Upper lobe of left lung (tissue), 6 donors: ENCODE data around the gene PIK3CD. TPM values are rescaled to one million over a fixed set of nuclear protein-coding genes. Genes with fewer than 3 reads are reported as not detected.
A peak's percentile ranks its signal among the peaks of the same experiment; 100 is the strongest.

Source experiments
- ATAC-seq, 2 donors: fragments of 200-7000 bp; cut with Tn5 transposase; one replicate each; pipeline ENCODE4 v1.9.1; 2022; ENCODE audit warnings: mild to moderate bottlenecking in 2 of 2, moderate library complexity in 2 of 2; ENCODE audit not compliant: low FRiP score in 2 of 2
- DNase-seq, 2 donors: peaks; one replicate each; pipeline ENCODE4 v3.0.0-alpha.2; 2019 to 2020
- H3K27ac ChIP-seq, 4 donors: fragments of 200-600 bp; sonication (generic); one replicate each; pipeline ENCODE4 v1.5.1; 2016 to 2019
- H3K27me3 ChIP-seq, 4 donors: fragments of 200-600 bp; sonication (generic); one replicate each; pipeline ENCODE4 v1.5.1; 2017 to 2019
- H3K36me3 ChIP-seq, 4 donors: fragments of 200-600 bp; sonication (generic); one replicate each; pipeline ENCODE4 v1.5.1; 2016 to 2019
- H3K4me1 ChIP-seq, 4 donors: fragments of 200-600 bp; sonication (generic); one replicate each; pipeline ENCODE4 v1.5.1; 2018 to 2019
- H3K4me3 ChIP-seq, 4 donors: fragments of 200-600 bp; sonication (generic); one replicate each; pipeline ENCODE4 v1.5.1; 2017 to 2019; ENCODE audit warnings: mild to moderate bottlenecking in 2 of 4, moderate library complexity in 1 of 4
- H3K9me3 ChIP-seq, 4 donors: fragments of 200-600 bp; sonication (generic); one replicate each; pipeline ENCODE4 v1.5.1; 2018 to 2019
- CTCF ChIP-seq, 6 experiments: fragments of 450-650 bp in 4 of 6; fragments of 200-600 bp in 2 of 6; sonication (generic) in 2 of 6; IDR thresholded peaks; one replicate each; pipeline ENCODE4 v1.5.1; 2016 to 2019; ENCODE audit warnings: antibody characterized with exemption in 6 of 6
- EP300 ChIP-seq, 4 donors: sonication (generic); formaldehyde crosslinking; IDR thresholded peaks; one replicate each; pipeline ENCODE4 v1.5.1; 2017; ENCODE audit warnings: antibody characterized with exemption in 4 of 4, control low read depth in 2 of 4
- POLR2A ChIP-seq, 4 donors: fragments of 450-650 bp; IDR thresholded peaks; one replicate each; pipeline ENCODE4 v1.5.1; 2016 to 2017; ENCODE audit warnings: antibody characterized with exemption in 4 of 4, mild to moderate bottlenecking in 2 of 4
- POLR2AphosphoS5 ChIP-seq, 2 donors: sonication (generic); formaldehyde crosslinking; IDR thresholded peaks; one replicate each; pipeline ENCODE4 v1.5.1; 2017; ENCODE audit warnings: antibody characterized with exemption in 2 of 2
- WGBS, 2 donors: methylation state at CpG; one replicate each; pipeline ENCODE4 v1.1.5; 2017 to 2018; 5-methylcytosine and 5-hydroxymethylcytosine counted together
- total RNA-seq, 6 donors: library from RNA; depleted of rRNA in 4 of 6; stranded (reverse); fragments of >200 nt in 4 of 6; gene quantifications; one replicate each; pipeline versions ENCODE4 v1.1.0 to v1.2.1, GENCODE V29; 2016 to 2021
- donor health status: DM: no; HTN: no; CAD: no; lungs with moderate emphysema.
- donor health status: DM: no; HTN: yes; CAD: no; lungs with severe emphysema.

The PIK3CD gene
- total RNA-seq, 6 donors from 2014 or later, result 19.0 to 56.6 (median 24.2) TPM

GRCh38 chr1:9680828-9681227 is 29.3 kb downstream of the PIK3CD start:
- Histone ChIP-seq H3K27ac (no peak overlapping the region), H3K9me3 (no peaks in the 10 kb centered on the region), H3K4me1 (peaks cover 0 to 4% (median 2%) of the 10 kb centered on the region in 4 donors), H3K4me3 (no peak overlapping the region), H3K27me3 (no peaks in the 10 kb centered on the region), H3K36me3 (no peaks in the 10 kb centered on the region)
- ATAC-seq, result no peak
- TF ChIP-seq POLR2AphosphoS5 (IDR thresholded peaks at IDR 0.05) (no peak), POLR2A (IDR thresholded peaks at IDR 0.05) (no peak), EP300 (IDR thresholded peaks at IDR 0.05) (no peak), CTCF (IDR thresholded peaks at IDR 0.05) (no peak)
- no peak for DNase-seq
- 78 to 92% methylated on average over 2 to 6 of the region's 6 CpGs for WGBS, 2 donors

- no peaks in the 10 kb centered on the region for H3K9me3 ChIP-seq
- WGBS, 2 donors, result 94 to 100% methylated on average over 1 of the region's 1 CpG
- no peak overlapping the region for H3K4me3 ChIP-seq
- ATAC-seq (no peak), DNase-seq (no peak)
- no peaks in the 10 kb centered on the region for H3K27me3 ChIP-seq
- TF ChIP-seq POLR2AphosphoS5 (IDR thresholded peaks at IDR 0.05), result no peak
- no peak for TF ChIP-seq CTCF (IDR thresholded peaks at IDR 0.05)
- no peak for TF ChIP-seq POLR2A (IDR thresholded peaks at IDR 0.05)
- TF ChIP-seq EP300 (IDR thresholded peaks at IDR 0.05), result no peak
- peaks cover 19 to 33% (median 30%) of the 10 kb centered on the region in 4 donors for H3K4me1 ChIP-seq
- H3K36me3 ChIP-seq, result no peaks in the 10 kb centered on the region
- H3K27ac ChIP-seq, result no peak overlapping the region
These were observed 33.3 kb downstream of the PIK3CD start for GRCh38 chr1:9684801-9685200.

- WGBS, 2 donors, result 0 to 2% methylated on average over 4 to 26 of the region's 42 CpGs
- TF ChIP-seq POLR2AphosphoS5 (IDR thresholded peaks at IDR 0.05), result peak in 1 of 2 donors; percentile 3
- peak in 1 of 6 experiments; percentile 20 for TF ChIP-seq CTCF (IDR thresholded peaks at IDR 0.05)
- no peak for TF ChIP-seq EP300 (IDR thresholded peaks at IDR 0.05)
- TF ChIP-seq POLR2A (IDR thresholded peaks at IDR 0.05), result no peak
- Histone ChIP-seq H3K27ac (peak overlapping the region in 3 of 4 donors; percentile 52 to 69 (median 67)), H3K4me1 (peaks cover 22 to 38% (median 38%) of the 10 kb centered on the region in 4 donors), H3K9me3 (no peaks in the 10 kb centered on the region), H3K4me3 (peak overlapping the region; percentile 52 to 92 (median 74)), H3K27me3 (no peaks in the 10 kb centered on the region), H3K36me3 (no peaks in the 10 kb centered on the region)
- peak; percentile 78 to 88 for DNase-seq
- ATAC-seq, result peak; percentile 6 to 64
These were observed 35.8 kb downstream of the PIK3CD start for GRCh38 chr1:9687120-9687873.

- ATAC-seq (peak in 1 of 2 donors; percentile 44), DNase-seq (peak in 1 of 2 donors; percentile 87)
- TF ChIP-seq EP300 (IDR thresholded peaks at IDR 0.05) (no peak), POLR2AphosphoS5 (IDR thresholded peaks at IDR 0.05) (no peak), POLR2A (IDR thresholded peaks at IDR 0.05) (no peak), CTCF (IDR thresholded peaks at IDR 0.05) (no peak)
- H3K27ac ChIP-seq, result peak overlapping the region in 3 of 4 donors; percentile 52 to 69 (median 67)
- peaks cover 22 to 38% (median 38%) of the 10 kb centered on the region in 4 donors for H3K4me1 ChIP-seq
- 15 to 30% methylated on average over 15 to 28 of the region's 34 CpGs for WGBS, 2 donors
- H3K27me3 ChIP-seq, result no peaks in the 10 kb centered on the region
- H3K9me3 ChIP-seq, result no peaks in the 10 kb centered on the region
- no peaks in the 10 kb centered on the region for H3K36me3 ChIP-seq
- peak overlapping the region; percentile 52 to 92 (median 74) for H3K4me3 ChIP-seq
These were observed 36.5 kb downstream of the PIK3CD start for GRCh38 chr1:9687874-9688582.
